ENCODE data around the gene TDRD15. TPM values are rescaled to one million over a fixed set of nuclear protein-coding genes. Genes with fewer than 3 reads are reported as not detected.
"Not testable (repeated sequence)": the region's sequence is repeated elsewhere in the genome, so short reads cannot be mapped to it uniquely, and the experiment has no call there.

The TDRD15 gene
- total RNA-seq, 1 donor = not detected

GRCh38 chr2:21095714-21096113 lies 28.1 kb upstream of the TDRD15 start:
- no peak for DNase-seq (ENCODE audit: low read depth)
- no peak overlapping the region for H3K4me3 ChIP-seq (ENCODE audit: low read depth, low read length)
- TF ChIP-seq, protein P1, sequence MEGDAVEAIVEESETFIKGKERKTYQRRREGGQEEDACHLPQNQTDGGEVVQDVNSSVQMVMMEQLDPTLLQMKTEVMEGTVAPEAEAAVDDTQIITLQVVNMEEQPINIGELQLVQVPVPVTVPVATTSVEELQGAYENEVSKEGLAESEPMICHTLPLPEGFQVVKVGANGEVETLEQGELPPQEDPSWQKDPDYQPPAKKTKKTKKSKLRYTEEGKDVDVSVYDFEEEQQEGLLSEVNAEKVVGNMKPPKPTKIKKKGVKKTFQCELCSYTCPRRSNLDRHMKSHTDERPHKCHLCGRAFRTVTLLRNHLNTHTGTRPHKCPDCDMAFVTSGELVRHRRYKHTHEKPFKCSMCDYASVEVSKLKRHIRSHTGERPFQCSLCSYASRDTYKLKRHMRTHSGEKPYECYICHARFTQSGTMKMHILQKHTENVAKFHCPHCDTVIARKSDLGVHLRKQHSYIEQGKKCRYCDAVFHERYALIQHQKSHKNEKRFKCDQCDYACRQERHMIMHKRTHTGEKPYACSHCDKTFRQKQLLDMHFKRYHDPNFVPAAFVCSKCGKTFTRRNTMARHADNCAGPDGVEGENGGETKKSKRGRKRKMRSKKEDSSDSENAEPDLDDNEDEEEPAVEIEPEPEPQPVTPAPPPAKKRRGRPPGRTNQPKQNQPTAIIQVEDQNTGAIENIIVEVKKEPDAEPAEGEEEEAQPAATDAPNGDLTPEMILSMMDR (IDR thresholded peaks at IDR 0.05; ENCODE audit: insufficient read depth, low read length) = no peak

DNA sequence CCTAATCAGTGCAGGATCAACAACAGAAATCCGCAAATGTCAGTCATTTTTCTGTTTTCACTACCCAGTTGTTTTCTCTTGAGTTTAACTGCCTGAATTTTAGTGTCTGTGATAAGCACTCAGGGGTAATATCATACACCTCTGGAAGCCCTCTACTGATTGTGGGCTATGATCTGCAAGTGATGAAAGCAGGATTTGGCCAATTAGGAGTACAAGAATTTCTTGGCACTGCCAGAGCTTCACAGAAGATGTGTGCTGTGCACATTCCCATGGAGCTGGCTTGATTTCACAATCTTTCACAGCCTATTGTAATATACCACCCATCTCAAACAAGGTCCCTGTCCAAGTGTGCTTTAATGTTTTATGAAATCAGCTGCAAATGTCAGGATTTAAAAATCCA lies 27.3 kb upstream of the TDRD15 start:
- DNase-seq (ENCODE audit: low read depth) = no peak
- TF ChIP-seq, protein P1 (IDR thresholded peaks at IDR 0.05; ENCODE audit: insufficient read depth, low read length) = no peak
- H3K4me3 ChIP-seq (ENCODE audit: low read depth, low read length) = no peak overlapping the region

GRCh38 chr2:21097331-21097730 lies 26.4 kb upstream of the TDRD15 start:
- no peak overlapping the region for H3K4me3 ChIP-seq (ENCODE audit: low read depth, low read length)
- no peak for DNase-seq (ENCODE audit: low read depth)
- TF ChIP-seq, protein P1 (IDR thresholded peaks at IDR 0.05; ENCODE audit: insufficient read depth, low read length) = no peak

DNA sequence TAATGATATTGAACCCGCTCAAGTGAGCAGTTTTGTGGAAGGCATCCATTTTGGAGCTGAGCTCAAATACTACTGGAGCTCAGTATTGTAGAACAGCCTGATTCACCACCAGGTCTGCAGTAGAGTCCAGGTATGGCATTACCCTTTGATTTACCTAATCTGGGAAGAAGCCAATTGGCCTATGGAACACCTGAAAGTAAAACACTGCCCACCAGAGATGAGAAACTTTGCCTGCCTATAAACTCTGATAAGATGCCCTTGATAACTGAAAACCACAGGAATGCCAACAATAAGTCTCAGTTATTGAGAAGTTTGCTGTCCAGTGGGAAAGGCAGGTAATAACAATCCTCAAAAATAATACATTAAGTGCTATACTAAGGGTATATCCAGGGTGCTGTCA lies 25.5 kb upstream of the TDRD15 start:
- no peak for DNase-seq (ENCODE audit: low read depth)
- TF ChIP-seq, protein P1 (IDR thresholded peaks at IDR 0.05; ENCODE audit: insufficient read depth, low read length) = no peak
- H3K4me3 ChIP-seq (ENCODE audit: low read depth, low read length) = no peak overlapping the region

DNA sequence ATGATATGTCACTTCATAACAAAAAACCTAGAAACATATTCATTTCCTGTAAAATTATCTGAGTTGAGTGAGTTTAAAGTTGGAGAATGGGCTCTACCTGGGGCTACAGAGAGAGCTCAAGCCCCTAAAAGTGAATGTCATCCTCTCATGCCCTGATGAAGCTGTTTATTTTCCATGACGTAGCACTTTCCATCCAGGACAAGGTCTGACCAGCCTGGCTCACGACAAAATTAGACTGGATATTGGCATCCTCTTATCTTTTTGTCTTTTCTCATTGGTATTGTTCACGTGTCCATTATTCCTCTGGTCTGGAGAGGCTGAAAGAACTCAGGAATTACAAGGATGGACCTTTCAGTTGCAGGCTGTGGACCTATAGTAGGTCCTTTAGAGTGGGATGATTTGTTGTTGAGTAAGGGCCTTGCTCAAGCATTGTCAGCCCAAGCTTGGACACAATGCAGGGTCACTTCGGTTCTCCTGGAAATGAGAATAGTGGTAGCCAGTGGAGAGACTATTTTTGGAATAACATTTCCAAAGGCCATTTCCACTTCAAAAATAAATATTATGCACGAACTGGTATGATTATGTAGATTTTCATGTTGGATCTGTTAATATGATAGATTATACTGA lies 24.4 kb upstream of the TDRD15 start:
- H3K4me3 ChIP-seq (ENCODE audit: low read depth, low read length) = no peak overlapping the region
- TF ChIP-seq, protein P1 (IDR thresholded peaks at IDR 0.05; ENCODE audit: insufficient read depth, low read length) = no peak
- no peak for DNase-seq (ENCODE audit: low read depth)

GRCh38 chr2:21101514-21102155 lies 22.1 kb upstream of the TDRD15 start:
- DNase-seq (ENCODE audit: low read depth) = not testable (repeated sequence)

DNA sequence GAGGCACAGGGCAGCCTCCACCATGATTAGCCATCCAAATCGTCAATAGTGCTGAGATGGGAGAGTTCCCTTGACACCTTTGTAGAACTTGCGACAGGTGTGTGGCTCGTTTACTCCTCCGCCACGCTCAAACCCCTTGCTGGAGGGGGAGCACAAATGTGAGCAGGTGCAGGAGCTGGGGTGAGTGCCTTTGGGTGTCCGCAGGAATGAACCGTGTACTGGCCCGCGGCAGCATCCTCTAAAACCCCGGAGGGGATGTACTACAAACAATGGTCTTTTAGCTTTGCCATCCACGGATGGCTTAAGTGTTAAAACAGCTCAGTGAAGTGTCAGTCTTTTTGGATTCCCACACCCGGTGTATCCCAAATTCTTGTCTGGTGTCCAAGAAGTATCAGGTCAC lies 21.4 kb upstream of the TDRD15 start:
- TF ChIP-seq, protein P1 (IDR thresholded peaks at IDR 0.05; ENCODE audit: insufficient read depth, low read length) = no peak
- H3K4me3 ChIP-seq (ENCODE audit: low read depth, low read length) = no peak overlapping the region
- DNase-seq (ENCODE audit: low read depth) = no peak

More at GRCh38 chr2:21101514-21102155, 22.1 kb upstream of the TDRD15 start:
- not testable (repeated sequence) for H3K4me3 ChIP-seq (ENCODE audit: low read depth, low read length)

Measured in fibroblast of the aortic adventitia (primary cell).